Activated naive CD4-positive, alpha-beta T cell (primary cell): ENCODE data around the gene ELL.

Source experiments
- DNase-seq, 4 experiments: peaks; one replicate each; lab custom pipeline; 2025; lab: John Stamatoyannopoulos, UW

The ELL gene

DNA sequence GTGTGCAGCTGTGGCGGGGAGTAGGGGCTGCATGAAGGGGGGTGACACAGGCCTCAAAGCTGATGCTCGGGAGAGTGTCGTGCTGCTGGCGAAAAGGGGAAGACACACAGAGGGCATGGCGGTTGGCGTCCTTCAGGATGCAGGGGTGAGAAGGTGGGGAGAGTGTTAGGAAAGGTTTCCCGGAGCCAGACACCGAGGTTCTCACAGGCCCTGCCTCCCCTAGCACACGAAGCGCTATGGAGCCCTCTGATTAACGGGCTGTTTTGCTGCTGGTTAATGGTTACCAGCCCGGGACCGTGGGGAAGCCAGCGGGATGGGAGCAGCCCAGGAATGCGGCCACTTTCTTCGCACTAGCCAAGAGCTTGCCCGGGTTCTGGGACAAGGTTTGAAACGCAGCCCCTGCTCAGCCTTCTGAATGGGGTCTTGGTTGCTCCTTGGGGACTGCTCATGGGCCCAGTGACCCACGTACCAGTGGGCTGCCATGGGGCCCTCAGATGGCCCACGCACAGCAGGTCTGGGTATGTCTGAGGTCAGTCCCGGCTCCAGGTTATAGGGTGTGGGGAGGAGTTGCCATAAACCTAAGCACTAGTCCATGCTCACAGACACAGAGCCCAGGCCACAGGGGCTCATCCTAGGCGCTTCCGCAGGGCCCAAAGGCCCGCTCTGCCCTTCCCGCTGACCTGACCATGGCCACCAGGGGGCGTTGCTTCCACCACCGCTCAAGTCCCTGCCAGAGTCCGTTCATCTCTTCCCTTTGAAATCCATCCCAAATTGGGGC lies 52.6 kb downstream of the ELL start:
- peak in 3 of 4 experiments; percentile 27 to 55 (median 51) for DNase-seq

DNA sequence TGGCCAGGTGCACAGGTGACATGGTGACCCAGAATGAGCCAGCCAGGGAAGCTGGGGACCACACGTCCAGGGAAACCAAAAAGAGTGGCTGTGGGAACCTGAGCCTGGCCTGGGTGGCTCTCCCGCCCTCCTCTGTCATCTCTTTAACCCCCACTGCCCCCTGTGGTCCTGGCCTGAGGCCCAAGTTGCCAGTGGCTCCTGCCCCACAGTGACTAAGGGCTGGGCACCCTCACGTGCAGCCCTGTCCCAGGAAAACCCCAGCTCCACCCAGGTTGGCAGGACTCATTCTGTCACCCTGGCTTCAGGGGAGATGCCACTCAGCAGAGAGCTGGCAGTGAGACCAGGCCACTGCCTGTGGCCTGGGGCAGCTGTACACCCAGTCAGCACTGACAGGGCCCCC lies 53.4 kb downstream of the ELL start:
- DNase-seq: no peak

DNA sequence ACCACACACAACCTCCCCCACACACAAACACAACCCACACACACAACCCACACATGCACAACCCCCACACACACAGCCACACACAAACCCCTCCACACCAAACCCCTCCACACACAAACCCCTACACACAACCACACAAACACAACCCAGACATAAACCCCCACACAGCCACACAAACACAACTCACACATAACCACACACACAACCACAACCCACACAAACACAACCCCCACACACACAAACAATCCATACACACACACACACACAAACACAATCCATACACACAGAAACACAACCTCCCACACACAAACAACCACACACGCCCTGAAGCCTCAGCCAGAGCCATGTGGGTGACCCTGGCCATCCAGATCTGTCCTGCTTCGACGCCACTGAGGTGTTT lies 53.9 kb downstream of the ELL start:
- no peak for DNase-seq

DNA sequence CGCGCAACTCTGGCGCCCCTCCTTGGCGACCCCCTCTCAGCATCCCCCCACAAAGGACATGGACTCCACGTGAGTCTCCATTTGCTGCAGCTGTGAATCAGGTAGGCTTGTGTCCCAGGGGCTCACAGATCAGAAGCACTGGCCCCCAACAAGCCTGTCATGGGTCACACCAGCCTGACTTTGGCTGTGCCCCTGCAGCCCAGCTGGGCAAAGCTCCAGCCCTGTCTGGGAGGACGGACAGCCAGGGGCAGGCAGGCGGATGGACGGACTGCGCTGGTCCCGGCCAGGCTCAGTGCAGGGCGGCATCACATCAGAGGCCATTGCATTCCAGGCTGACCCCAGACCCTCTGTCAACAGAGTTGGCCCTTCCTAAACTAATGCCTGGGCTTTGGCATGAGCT lies 55.5 kb downstream of the ELL start:
- no peak for DNase-seq

DNA sequence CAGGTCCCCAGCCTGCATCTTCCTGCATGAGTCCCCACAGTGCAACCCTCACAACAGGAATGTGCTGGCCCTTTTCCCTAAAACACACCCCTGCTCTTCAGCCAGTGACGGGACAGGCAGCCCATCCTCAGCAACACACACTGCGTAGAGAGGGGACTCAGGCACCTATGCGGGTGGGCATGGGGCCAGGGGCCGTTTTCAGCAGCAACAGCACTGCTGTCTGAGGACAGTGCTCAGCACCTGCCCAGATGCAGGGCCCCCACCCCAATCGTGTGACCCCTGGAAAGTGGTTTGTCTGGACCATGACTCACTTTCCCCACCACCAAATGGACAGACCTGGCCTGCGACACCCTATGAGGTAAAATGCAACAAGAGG lies 55.9 kb downstream of the ELL start:
- DNase-seq: no peak

DNA sequence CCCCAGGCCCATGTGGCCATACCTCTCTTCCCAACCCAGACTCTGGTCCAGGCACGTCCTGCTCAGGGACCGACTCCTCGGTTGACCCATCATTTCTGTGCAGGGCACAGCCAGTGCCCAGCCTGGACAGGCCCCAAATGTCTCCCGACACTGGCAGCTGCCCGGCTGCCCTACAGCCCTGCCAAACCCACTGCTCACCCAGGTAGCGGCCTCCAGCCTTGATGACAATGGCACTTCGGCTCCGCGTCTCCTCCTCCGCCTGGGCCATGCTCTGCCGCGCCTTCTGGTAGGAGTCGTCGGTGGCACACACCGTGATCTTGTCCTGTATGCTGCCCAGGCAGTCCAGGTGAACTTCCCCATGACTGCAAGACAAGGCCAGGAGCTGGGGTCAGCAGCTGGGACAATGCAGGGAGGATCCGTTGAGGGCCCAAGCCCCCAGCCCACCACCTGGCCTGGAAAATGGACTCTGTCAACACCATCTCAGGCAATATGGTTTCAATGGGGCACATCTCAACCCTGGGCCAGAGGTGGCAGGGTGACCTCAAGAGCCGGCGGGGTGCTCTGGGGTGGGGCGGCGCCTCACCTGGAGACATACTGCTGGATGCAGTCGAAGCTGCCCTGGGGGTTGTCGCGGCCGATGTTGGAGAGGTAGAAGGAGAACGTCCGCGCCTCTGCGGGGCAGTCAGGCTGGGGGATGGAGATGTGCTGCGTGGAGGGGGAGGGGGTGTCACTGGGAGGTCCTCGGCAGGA lies 56.5 kb downstream of the ELL start:
- no peak for DNase-seq

DNA sequence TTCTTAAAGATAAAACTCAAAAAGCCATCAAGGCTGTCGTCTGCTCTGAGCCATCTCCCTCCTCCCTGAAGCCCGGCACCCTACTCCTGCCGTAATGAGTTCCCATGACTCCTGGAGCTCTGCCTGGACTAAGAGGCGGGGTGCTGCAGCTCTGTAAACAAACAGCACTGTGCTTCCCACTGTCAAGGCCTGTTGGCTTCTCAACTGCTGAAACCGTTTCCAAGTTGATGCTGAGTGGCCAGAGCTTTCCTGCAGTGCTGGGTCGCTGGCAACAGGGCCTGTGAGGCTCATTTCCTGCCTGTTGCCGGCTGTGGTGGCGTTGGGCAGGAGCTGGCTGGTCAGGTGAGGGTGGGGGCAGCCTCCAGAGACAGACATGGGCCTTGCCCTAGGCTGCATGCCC lies 57.2 kb downstream of the ELL start:
- no peak for DNase-seq

DNA sequence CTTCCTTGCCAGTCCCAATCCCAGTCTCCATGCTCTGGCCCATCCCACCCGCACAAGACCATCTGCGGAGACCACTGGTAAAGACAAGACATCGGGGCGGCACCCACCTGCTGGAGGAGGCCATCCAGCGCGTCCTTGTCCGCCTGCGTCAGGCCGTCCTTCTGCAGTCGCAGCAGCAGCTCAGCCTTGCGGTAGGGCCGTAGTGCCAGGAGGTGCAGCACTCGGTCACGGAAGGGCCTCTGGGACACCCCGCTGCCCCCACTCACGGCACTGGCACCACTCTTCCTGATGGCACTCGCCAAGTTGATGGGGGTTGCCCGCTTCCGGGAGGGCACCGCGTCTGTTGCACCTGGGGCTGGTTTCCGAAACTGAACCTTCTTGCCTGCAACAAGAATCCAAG lies 60.4 kb downstream of the ELL start:
- DNase-seq: no peak

DNA sequence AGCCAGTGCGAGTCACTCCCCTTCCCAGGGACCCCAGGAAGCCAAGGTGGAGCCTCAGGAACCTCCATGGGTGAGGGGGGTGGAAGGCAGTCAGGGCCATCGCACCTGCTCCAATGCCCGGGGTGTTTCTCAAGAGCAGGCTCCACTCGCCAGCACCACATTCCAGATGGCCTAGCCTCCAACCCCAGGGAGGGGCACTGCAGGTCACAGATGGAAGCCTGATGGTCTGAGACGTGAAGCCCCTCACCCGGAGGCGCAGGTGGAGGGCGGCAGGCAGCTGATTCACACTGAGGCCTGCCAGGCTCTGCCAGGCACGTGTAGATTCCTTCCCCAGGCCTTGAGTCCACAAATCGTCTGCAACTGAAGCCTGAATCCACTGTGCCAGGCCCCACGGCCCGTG lies 61.0 kb downstream of the ELL start:
- DNase-seq: no peak

DNA sequence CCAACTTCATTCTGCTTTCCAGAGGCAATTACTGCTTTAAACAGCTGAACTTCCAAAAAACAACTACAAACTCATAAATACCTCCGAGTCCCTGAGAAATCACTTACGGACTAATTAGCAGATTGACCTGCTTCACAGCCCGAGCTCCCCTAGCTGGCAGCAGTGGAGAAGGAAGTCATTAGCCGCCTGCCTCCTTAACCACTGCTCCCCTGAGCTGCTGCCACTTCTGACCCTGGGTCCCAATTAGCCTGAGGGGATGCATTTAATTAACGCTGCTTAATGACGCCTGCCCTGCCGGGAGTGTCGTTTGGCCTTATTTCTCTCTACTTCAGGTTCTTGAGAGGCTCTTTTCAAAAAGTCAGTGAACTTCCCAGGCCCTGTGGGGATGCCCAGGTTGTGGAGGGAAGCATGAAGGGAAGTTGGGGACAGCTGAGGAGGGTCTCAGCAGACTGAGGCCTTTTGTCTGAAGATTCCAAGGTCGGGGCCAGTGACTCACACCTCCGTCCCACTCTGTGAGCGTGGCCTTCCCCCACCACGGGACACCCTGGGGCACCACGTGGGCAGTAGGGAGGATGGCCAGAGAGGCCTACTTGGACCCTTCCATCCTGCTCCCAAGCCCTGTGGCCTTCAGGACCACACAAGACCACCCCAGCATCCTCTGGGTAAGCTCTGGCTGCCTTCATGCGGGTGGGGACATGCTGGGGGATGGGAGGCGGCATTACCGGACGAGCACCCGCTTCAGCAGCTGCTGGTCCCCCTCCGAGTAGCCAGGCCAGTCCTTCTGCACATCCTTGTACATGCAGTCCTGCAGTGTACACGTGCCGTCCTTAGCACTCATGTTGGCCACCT lies 64.2 kb downstream of the ELL start:
- DNase-seq: no peak

DNA sequence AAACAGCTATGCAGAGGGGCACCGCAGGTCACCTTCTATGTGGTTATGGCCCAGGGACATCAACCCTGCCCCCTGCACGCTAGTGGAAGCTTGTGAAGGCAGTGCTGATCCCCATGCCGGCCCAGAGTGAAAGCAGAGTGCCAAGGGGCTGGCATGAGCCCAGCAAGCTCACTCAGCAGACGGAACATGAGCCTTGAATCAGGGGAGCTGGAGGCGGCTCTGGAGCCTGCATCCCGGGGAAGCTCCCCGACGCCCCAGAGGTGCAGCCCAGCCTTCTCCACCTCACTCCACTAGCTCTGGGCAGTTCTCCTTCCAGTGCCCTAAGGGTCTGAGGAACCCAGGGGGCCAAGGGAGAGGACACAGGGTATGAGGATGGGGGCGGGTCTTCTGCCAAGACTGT lies 64.9 kb downstream of the ELL start:
- DNase-seq: no peak

DNA sequence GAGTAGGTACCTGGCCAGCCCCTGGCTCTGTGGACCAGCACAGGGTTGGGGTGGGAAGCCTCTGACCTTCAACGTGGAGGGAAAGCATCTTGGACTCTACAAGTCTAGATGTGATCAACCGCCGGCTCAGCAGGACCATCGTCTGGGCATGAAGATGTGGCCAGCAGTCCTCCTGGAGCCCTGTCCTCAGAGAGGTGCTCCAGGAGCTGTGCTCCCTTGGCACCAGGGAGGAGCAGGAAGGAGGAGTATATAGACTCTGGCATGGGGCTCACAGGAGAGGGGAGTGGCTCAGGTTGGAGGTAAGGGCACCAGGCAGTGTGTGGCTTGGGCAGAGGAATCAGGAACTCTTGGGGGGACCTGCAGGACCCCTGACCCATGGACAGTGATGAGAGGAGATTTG lies 65.6 kb downstream of the ELL start:
- DNase-seq: no peak

DNA sequence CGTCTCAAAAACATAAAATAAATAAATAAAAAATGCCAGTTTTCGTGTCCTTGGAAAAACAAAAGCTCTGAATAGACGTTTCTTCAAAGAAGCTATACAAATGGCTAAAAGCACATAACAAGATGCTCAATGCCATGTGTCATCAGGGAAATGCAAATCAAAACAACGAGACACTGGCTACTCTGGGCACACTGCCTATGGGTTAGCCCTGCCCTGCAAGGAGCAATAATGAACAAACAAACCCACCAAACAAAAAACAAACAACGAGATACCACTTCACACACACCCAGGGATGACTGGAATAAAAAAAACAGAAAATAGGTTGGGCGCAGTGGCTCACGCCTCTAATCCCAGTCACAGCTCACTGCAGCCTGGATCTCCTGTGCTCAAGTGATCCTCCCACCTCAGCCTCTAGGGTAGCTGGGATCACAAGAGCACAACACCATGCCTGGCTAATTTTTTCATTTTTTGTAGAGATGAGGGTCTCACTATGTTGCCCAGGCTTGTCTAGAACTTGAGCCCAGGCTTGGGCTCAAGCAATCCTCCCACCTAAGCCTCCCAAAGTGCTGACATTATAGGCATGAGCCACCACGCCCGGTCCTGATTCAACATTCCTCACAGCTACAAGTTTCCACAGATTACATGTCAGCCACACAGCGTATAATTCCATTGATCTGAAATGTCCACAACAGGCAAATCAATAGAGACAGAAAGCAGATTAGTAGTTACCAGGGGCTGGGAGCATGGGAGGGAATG lies 68.4 kb downstream of the ELL start:
- no peak for DNase-seq

DNA sequence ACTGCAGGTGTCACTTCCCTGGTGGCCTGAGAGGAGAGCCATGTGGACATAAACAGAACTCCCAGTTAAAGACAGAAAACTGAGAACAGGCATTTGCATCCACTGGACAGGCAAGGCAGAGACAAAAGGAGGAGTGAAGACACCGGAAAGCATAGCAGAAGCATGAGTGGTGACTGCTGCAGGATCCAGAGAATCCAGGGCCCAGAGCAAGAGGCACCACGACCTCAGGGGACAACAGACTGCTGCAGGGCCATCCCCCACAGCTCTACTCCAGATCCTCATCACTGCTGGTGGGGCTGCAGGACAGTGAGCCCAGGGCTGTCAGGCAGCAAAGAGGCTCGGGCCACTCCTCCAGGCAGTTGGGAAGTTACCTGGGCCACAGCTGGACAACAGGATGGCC lies 69.5 kb downstream of the ELL start:
- no peak for DNase-seq

DNA sequence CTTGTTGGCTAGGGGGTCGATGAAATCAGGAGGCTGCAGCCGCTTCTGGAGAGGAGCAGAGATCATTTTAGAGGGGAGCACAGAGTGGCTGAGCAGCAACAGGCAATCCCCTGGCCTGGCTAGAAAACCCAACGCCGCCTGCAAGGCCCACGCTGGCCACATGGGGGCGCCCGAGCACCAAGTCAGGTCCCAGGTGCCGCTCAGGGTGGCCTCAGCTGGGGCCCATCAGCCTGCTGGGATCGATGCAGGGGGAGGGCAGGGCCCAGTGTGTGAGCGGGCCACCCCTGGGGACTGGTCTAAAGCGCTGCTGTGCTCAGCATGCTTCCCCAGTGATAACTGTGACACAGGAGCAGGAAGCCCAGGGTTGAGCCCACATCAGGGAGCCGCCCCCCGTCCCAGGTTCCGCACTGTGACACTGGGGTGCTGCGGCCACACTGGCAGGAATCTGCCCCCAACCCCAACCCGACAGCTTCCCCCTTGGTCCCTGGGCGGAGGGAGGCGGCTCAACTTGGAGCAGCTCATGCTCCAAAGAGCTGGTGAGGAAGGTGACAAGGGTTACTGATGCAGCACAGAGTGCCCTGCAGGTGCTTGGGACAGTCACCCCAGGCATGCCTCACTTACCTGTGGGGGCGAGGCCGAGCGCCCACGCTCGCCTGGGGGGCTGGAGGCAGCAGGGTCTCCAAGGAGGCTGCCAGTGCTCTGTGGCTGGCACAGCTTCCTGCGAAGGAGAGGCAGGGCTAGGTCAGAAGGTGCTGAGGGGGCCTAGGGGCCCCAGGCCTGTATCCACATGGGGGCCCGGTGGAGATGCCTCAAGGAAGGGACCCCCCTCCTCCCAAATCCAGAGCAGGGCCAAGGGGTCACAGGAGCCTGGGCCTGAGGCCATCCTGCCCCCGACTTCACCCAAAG lies 70.7 kb downstream of the ELL start:
- DNase-seq: peak; percentile 86 to 92 (median 87)

DNA sequence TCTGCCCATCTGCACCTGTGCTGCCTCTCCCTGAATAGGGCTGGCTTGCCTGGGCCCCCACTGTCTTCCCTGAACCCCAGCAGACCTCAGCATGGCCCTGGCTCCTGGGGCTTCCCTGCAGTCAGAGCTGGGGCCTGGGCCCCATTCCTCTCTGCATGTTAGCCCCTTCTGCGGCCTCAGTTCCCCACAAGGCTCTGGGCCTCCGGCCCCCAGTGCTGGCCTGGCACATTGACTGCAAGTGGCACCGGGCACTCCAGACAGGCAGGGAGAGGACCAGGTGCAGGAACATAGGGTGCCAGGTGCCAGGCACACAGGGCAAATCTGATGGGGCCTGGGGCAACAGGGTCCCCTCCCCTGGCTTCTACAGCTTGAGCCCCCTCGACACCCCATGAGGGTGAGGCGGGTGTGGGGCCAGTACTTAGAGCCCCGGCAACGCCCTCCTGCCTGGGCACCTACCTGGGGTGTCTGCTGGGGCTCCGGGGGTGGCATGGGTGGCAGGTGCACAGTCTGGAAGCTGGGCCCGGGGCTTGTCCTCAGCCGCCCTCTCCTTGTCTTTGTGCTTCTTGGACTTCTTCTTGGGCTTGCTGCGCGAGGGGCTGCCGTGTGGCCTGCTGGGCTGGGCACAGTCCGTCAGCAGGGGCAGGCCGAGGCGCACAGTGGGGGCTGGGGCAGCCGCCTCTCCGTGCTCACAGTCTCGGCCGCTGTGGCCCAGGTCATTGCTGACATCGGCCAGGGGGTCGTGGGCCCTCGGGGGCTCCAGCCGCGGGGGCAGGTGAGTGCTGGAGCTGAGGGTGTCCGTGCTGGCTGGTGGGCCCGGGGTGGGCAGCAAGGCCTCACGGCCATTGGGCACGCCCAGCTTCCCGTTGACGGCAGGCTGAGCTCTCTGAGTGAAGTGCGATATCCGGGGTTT lies 71.6 kb downstream of the ELL start:
- DNase-seq: no peak

DNA sequence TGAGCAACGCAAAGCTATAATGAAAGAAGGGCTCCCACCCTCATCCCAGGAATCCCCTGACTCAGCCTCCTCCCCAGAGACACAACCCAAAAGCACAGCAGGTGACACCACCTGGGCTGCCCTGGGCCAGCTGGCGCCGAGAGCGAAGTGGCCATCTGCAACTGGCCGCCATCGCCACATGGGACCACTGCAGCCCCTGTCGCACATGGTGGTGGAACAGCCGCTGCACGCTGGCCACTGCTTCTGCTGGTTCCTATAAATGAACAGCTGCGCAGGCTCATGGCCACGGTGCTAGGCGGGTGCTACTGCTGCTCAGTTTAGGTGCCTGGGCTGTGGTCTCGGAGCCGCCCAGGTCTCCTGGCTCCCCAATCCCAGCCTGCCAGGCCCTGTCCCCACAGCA lies 72.3 kb downstream of the ELL start:
- DNase-seq: no peak

DNA sequence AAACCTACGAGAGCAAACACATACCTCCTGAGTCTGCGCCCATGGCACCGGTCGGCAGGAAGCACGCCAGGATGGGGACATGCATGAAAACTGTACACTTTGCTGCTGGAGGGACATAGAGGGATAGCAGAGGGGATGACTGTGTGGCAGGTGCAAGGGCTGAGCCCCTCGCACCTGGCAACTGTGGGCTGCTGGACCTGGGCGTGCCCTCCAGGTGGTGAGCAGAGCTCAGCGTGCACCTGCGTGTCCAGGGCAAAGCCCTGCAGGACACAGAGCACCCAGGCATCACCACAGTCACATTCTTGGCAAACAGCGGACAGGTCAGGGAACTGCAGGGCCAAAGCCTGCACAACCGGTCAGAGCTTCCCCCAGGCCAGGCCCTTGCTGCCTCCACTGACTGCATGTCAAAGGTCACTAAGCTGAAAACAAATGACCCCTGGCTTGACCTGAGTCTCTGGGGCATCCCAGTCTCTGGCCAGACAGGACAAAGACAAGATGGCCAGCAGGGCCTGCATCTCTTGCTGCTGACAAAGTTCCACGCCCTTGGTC lies 75.0 kb downstream of the ELL start:
- no peak for DNase-seq

DNA sequence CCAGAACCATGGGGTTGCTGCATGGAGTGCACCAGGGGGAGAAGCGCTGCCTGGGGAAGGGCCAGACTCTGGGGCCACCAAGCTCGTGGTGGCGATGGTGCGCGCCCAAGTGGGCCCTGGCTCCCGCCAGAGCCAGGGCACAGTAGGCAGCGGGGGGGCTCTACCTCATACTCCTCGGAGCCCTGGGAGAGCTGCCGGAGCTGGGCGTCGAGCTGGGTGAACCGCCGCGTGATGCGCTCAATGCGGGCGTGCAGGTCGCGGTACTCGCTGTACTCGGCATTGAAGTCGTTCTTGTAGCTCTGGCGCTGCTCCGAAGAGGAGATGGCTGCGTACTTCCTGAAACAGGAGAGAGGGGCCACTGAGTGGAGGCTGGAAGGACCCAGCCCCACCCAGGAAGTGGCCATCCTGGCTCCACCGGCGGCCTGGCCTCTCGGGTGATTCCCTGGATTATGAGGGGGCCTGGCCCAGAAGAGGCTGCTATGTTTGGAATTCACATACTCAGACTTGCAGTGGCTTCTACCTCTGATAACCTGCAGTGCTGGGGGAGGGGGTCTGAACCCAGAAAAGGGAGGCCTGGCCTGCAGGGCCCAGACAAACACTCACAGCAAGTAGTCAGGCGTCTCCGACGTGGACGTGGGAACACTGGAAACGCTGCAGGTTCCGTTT lies 75.6 kb downstream of the ELL start:
- no peak for DNase-seq
